GM23248 (cell line): Measurements from ENCODE around the gene TECPR2. TPM values are rescaled to one million over a fixed set of nuclear protein-coding genes. Genes with fewer than 3 reads are reported as not detected.

Experiments used
- DNase-seq: peaks from one replicate; pipeline ENCODE4 v3.0.0-alpha.2; 2015
- H2AFZ ChIP-seq: fragments of 200-600 bp; sonication (generic); 2 replicates; pipeline ENCODE4 v1.6.1; 2016; ENCODE audit warnings: antibody characterized with exemption
- H3F3A ChIP-seq: fragments of 200-600 bp; sonication (generic); 2 replicates; pipeline ENCODE4 v1.6.1; 2016; ENCODE audit warnings: mild to moderate bottlenecking, antibody characterized with exemption, mixed run types; ENCODE audit not compliant: insufficient read depth
- H3K27ac ChIP-seq: fragments of 200-600 bp; sonication (generic); 2 replicates; pipeline ENCODE4 v1.5.1; 2016; ENCODE audit warnings: mild to moderate bottlenecking
- H3K27me3 ChIP-seq: fragments of 200-600 bp; sonication (generic); replicated peaks from 2 replicates; pipeline ENCODE4 v1.6.1; 2016; ENCODE audit warnings: mild to moderate bottlenecking; ENCODE audit not compliant: insufficient read depth
- H3K36me3 ChIP-seq: fragments of 200-600 bp; sonication (generic); 2 replicates; pipeline ENCODE4 v1.6.1; 2016; ENCODE audit warnings: low read depth, mild to moderate bottlenecking
- H3K4me1 ChIP-seq: fragments of 200-600 bp; sonication (generic); 2 replicates; pipeline ENCODE4 v1.6.1; 2016; ENCODE audit warnings: mild to moderate bottlenecking; ENCODE audit not compliant: insufficient read depth
- H3K4me2 ChIP-seq: fragments of 200-600 bp; sonication (generic); one replicate; pipeline ENCODE4 v1.6.1; 2016; ENCODE audit warnings: mild to moderate bottlenecking; ENCODE audit not compliant: unreplicated experiment
- H3K4me3 ChIP-seq: fragments of 200-600 bp; sonication (generic); 2 replicates; pipeline ENCODE4 v1.5.1; 2016; ENCODE audit warnings: mild to moderate bottlenecking
- H3K79me2 ChIP-seq: fragments of 200-600 bp; sonication (generic); 2 replicates; pipeline ENCODE4 v1.6.1; 2016; ENCODE audit warnings: mild to moderate bottlenecking; ENCODE audit not compliant: insufficient read depth
- H3K9ac ChIP-seq: fragments of 200-600 bp; sonication (generic); 2 replicates; pipeline ENCODE4 v1.6.1; 2016; ENCODE audit warnings: mild to moderate bottlenecking
- H3K9me2 ChIP-seq: fragments of 200-600 bp; sonication (generic); 2 replicates; pipeline ENCODE4 v1.6.1; 2016; ENCODE audit warnings: mixed run types, mild to moderate bottlenecking, moderate library complexity; ENCODE audit not compliant: insufficient read depth
- H3K9me3 ChIP-seq: fragments of 200-600 bp; sonication (generic); one replicate; pipeline ENCODE4 v1.6.1; 2017; ENCODE audit warnings: low read depth
- H4K20me1 ChIP-seq: fragments of 200-600 bp; sonication (generic); 2 replicates; pipeline ENCODE4 v1.6.0; 2016; ENCODE audit not compliant: insufficient read depth
- EZH2 ChIP-seq: fragments of 200-600 bp; sonication (generic); IDR thresholded peaks from 2 replicates; pipeline ENCODE4 v1.6.1; 2018; ENCODE audit warnings: antibody characterized with exemption, mild to moderate bottlenecking; ENCODE audit not compliant: insufficient read depth, poor library complexity, severe bottlenecking
- EZH2phosphoT487 ChIP-seq: fragments of 200-600 bp; sonication (generic); IDR thresholded peaks from 2 replicates; pipeline ENCODE4 v1.6.1; 2018; ENCODE audit warnings: antibody characterized with exemption, moderate library complexity, mild to moderate bottlenecking, low read depth; ENCODE audit not compliant: insufficient read depth
- WGBS, 2 experiments: methylation state at CpG; one replicate each; pipeline ENCODE4 v1.1.6; 2015 to 2017; ENCODE audit warnings: low lambda C conversion rate in 2 of 2, low coverage in 1 of 2; ENCODE audit errors: missing lambda C conversion rate in 2 of 2; 5-methylcytosine and 5-hydroxymethylcytosine counted together
- in situ Hi-C: fragments of 300-500 bp; cut with MboI; formaldehyde crosslinking; loops from 2 replicates; pipeline ENCODE4 v1.15.0; 2020
- polyA plus RNA-seq: library from polyadenylated mRNA; unstranded; fragments of >200 nt; fragmentation: Nextera tagmentation; extraction: Ambion mirVana; gene quantifications from 2 replicates; pipeline ENCODE4 v1.2.1, GENCODE V29; 2016
- total RNA-seq: library from RNA; depleted of rRNA; stranded (reverse); fragments of >200 nt; shearing (Covaris generic); gene quantifications from 2 replicates; pipeline ENCODE4 v1.2.3, GENCODE V29; 2014

TECPR2 gene
- total and polyA plus RNA-seq, 2 experiments from 2014 or later = 11.4 to 15.8 TPM

GRCh38 chr14:102491786-102492530 is 129.2 kb downstream of the TECPR2 start:
- Histone ChIP-seq H3K27ac (no peak overlapping the region), H3K9me2 (no peaks in the 10 kb centered on the region), H4K20me1 (no peaks in the 10 kb centered on the region), H2AFZ (no peak overlapping the region), H3K9ac (no peak overlapping the region), H3F3A (no peaks in the 10 kb centered on the region), H3K4me3 (no peak overlapping the region), H3K4me2 (no peak overlapping the region), H3K79me2 (no peaks in the 10 kb centered on the region), H3K4me1 (no peaks in the 10 kb centered on the region), H3K9me3 (no peaks in the 10 kb centered on the region), H3K36me3 (no peaks in the 10 kb centered on the region), H3K27me3 (no peaks in the 10 kb centered on the region)
- DNase-seq = no peak
- TF ChIP-seq EZH2 = no peak
- no peak for TF ChIP-seq EZH2phosphoT487
- WGBS, 2 experiments = 91 to 95% methylated on average over 7 of the region's 7 CpGs
- in situ Hi-C loops = no loop called here

GRCh38 chr14:102492531-102492910 is 129.8 kb downstream of the TECPR2 start:
- Histone ChIP-seq H3K79me2 (no peaks in the 10 kb centered on the region), H3F3A (no peaks in the 10 kb centered on the region), H3K9me2 (no peaks in the 10 kb centered on the region), H3K4me3 (no peak overlapping the region), H3K27ac (no peak overlapping the region), H3K36me3 (no peaks in the 10 kb centered on the region), H2AFZ (no peak overlapping the region), H3K27me3 (no peaks in the 10 kb centered on the region), H3K9ac (no peak overlapping the region), H4K20me1 (no peaks in the 10 kb centered on the region), H3K9me3 (no peaks in the 10 kb centered on the region), H3K4me2 (no peak overlapping the region), H3K4me1 (no peaks in the 10 kb centered on the region)
- WGBS, 2 experiments = 90 to 93% methylated on average over 17 of the region's 17 CpGs
- no peak for TF ChIP-seq EZH2
- no peak for TF ChIP-seq EZH2phosphoT487
- DNase-seq = no peak
- in situ Hi-C loops = no loop called here

GRCh38 chr14:102493096-102493495 is 130.4 kb downstream of the TECPR2 start:
- Histone ChIP-seq H4K20me1 (no peaks in the 10 kb centered on the region), H3K9ac (no peak overlapping the region), H3K79me2 (no peaks in the 10 kb centered on the region), H3K4me1 (no peaks in the 10 kb centered on the region), H3K27me3 (no peaks in the 10 kb centered on the region), H3K9me3 (no peaks in the 10 kb centered on the region), H3K9me2 (no peaks in the 10 kb centered on the region), H3K36me3 (no peaks in the 10 kb centered on the region), H3K4me2 (no peak overlapping the region), H2AFZ (no peak overlapping the region), H3F3A (no peaks in the 10 kb centered on the region), H3K4me3 (no peak overlapping the region), H3K27ac (no peak overlapping the region)
- no peak for TF ChIP-seq EZH2
- in situ Hi-C loops = no loop called here
- 94 to 97% methylated on average over 15 of the region's 15 CpGs for WGBS, 2 experiments
- DNase-seq = no peak

GRCh38 chr14:102493585-102493984 is 130.8 kb downstream of the TECPR2 start:
- no peaks in the 10 kb centered on the region for H3K27me3 ChIP-seq
- WGBS, 2 experiments = 90 to 94% methylated on average over 15 of the region's 15 CpGs

More at GRCh38 chr14:102493585-102493984, 130.8 kb downstream of the TECPR2 start:
- no peak overlapping the region for H3K27ac ChIP-seq
- H3K36me3 ChIP-seq = no peaks in the 10 kb centered on the region
- TF ChIP-seq EZH2phosphoT487 = no peak
- TF ChIP-seq EZH2 = no peak
- H3K9me2 ChIP-seq = no peaks in the 10 kb centered on the region
- no peak for DNase-seq
- H3K9me3 ChIP-seq = no peaks in the 10 kb centered on the region
- no peak overlapping the region for H3K4me2 ChIP-seq
- in situ Hi-C loops = no loop called here
- H3F3A ChIP-seq = no peaks in the 10 kb centered on the region
- no peaks in the 10 kb centered on the region for H4K20me1 ChIP-seq
- no peaks in the 10 kb centered on the region for H3K4me1 ChIP-seq
- no peaks in the 10 kb centered on the region for H3K79me2 ChIP-seq
- H3K9ac ChIP-seq = no peak overlapping the region
- no peak overlapping the region for H3K4me3 ChIP-seq
- H2AFZ ChIP-seq = no peak overlapping the region
